Cardiac fibroblast (primary cell): Measurements from ENCODE around the gene GNPTAB.
A peak's percentile ranks its signal among the peaks of the same experiment; 100 is the strongest.

ENCODE experiments used
- DNase-seq, 2 donors: peaks; one replicate each; pipeline versions ENCODE4 v3.0.0 to v3.0.0-alpha.2; 2010; ENCODE audit warnings: low read depth in 2 of 2
- H3K4me3 ChIP-seq, 2 donors: replicated peaks in 1 of 2; 1 replicate in 1 of 2; 2 replicates in 1 of 2; pipeline ENCODE4 v1.5.1; 2011; ENCODE audit warnings: low read depth in 2 of 2, low read length in 2 of 2, mild to moderate bottlenecking in 2 of 2, moderate library complexity in 1 of 2
- TF ChIP-seq, protein P1 (sequence below): IDR thresholded peaks from one replicate; pipeline ENCODE4 v1.5.1; 2011; ENCODE audit warnings: low read depth, mild to moderate bottlenecking, low read length, inconsistent platforms

GNPTAB gene

DNA sequence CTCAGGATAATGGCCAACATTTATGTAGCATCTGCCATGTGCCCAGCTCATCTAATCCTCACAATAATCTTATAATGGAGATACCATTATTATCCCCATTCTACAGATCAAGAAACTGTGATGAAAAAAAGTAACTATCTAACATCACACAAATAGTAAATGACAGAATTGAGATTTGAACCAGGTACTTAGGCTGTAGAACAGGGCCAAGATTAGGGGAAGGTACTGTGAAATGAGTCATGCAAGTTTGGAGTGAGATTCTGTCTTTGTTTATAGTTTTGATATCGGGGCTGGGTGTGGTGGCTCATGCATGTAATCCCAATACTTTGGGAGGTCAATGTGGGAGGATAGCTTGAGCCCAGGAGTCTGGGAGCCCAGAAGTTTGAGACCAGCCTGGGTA, 1.3 kb upstream of the GNPTAB start:
- DNase-seq = no peak
- H3K4me3 ChIP-seq = no peak overlapping the region
- TF ChIP-seq, protein P1, sequence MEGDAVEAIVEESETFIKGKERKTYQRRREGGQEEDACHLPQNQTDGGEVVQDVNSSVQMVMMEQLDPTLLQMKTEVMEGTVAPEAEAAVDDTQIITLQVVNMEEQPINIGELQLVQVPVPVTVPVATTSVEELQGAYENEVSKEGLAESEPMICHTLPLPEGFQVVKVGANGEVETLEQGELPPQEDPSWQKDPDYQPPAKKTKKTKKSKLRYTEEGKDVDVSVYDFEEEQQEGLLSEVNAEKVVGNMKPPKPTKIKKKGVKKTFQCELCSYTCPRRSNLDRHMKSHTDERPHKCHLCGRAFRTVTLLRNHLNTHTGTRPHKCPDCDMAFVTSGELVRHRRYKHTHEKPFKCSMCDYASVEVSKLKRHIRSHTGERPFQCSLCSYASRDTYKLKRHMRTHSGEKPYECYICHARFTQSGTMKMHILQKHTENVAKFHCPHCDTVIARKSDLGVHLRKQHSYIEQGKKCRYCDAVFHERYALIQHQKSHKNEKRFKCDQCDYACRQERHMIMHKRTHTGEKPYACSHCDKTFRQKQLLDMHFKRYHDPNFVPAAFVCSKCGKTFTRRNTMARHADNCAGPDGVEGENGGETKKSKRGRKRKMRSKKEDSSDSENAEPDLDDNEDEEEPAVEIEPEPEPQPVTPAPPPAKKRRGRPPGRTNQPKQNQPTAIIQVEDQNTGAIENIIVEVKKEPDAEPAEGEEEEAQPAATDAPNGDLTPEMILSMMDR = no peak

DNA sequence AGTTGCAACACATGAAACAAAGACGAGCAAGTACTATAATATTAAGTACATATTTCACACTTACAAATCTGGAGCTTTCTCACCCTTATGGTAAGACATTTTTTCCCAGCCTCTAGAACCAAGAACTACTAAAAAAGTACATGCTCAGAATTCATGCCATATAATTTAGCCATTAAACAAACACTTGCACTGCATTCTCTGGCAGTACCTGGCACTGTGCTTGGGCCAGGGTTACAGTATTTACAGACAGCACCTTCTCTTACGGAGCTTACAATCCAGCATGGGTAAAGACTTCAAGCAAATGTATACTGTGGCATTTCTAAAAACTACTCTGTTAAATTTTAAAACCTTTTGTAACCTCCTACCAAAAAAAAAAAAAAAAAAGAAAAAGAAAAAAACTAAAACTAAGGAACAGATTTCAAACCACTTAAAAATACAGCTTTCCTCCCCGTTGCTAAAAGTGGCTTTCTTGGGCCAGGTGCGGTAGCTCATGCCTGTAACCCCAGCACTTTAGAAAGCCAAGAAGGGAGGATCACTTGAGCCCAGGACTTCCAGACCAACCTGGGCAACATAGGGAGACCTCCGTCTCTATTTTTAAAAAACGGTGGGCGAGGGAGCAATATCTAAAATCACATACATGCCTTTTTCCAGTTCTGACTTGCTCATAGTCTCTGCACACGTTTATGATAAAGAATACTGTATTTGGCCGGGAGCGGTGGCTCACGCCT, 956 bp downstream of the GNPTAB start:
- peak overlapping the region; percentile 85 to 97 for H3K4me3 ChIP-seq
- DNase-seq = peak in 1 of 2 donors; percentile 22
- TF ChIP-seq, protein P1 = no peak

DNA sequence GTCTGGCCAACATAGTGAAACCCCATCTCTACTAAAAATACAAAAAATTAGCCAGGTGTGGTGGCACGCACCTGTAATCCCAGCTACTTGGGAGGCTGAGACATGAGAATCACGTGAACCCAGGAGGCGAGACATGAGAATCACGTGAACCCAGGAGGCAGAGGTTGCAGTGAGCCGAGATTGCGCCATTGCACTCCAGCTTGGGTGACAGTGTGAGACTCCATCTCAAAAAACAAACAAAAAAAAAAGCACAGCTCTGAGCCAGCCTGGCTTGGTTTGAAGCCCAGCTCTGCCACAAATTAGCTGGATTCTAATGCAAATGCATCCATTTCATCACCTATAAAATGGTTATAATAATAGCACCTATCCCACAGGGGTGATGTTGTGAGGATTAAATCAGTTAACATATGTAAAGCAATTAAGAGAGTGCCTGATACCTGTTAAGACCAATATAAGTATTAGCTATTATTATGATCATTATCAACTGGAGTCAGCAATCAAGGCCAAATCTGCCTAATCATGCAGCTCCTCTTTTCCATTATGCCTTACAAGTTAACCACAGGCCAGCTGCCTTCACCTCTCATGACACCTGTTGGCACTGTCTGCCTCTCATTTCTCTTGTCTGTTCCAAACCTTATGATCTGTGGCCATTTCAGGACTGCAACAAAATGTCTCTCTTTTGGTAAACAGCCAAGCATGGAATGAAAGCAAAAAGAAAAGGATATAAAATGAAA, 2.1 kb downstream of the GNPTAB start:
- no peak overlapping the region for H3K4me3 ChIP-seq
- TF ChIP-seq, protein P1 = no peak
- no peak for DNase-seq

GRCh38 chr12:101826766-101827368, 3.9 kb downstream of the GNPTAB start:
- H3K4me3 ChIP-seq = no peak overlapping the region
- DNase-seq = no peak
- TF ChIP-seq, protein P1 = no peak

DNA sequence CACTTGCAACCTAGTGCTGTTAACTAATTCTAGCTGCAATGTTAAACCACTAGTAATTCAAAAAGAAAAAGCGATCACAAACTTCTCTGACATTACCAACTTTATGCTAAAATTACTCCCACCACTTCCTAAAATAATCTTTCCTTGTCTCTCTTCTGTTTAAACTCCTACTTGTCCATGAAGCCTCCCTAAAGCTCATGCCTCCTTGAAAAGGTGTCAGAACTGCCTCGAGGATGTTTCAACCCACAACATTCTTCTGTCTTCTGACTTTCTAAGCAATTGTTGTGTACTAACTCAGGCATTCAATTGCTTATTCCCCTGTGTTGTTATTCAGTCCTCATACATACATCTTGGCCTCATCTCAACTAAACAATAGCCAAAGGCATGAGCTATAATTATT, 5.9 kb downstream of the GNPTAB start:
- no peak overlapping the region for H3K4me3 ChIP-seq
- no peak for DNase-seq
- TF ChIP-seq, protein P1 = no peak

- no peak overlapping the region for H3K4me3 ChIP-seq
- DNase-seq = peak in 1 of 2 donors; percentile 58
- TF ChIP-seq, protein P1 = peak; percentile 11
Measured at GRCh38 chr12:101823891-101824290, 6.9 kb downstream of the GNPTAB start.
